NOMO-1 (cell line): Measurements from ENCODE around the gene PER3.

ENCODE experiments used
- DNase-seq, 2 experiments: peaks; one replicate each; lab custom pipeline; 2025; ENCODE audit not compliant: unreplicated experiment in 2 of 2; lab: John Stamatoyannopoulos, UW

PER3 gene

GRCh38 chr1:7868070-7868780 lies 84.1 kb downstream of the PER3 start:
- no peak for DNase-seq

- no peak for DNase-seq
These were observed 85.2 kb downstream of the PER3 start for GRCh38 chr1:7869136-7869920.

GRCh38 chr1:7871136-7871535 lies 87.0 kb downstream of the PER3 start:
- DNase-seq, result no peak

DNA sequence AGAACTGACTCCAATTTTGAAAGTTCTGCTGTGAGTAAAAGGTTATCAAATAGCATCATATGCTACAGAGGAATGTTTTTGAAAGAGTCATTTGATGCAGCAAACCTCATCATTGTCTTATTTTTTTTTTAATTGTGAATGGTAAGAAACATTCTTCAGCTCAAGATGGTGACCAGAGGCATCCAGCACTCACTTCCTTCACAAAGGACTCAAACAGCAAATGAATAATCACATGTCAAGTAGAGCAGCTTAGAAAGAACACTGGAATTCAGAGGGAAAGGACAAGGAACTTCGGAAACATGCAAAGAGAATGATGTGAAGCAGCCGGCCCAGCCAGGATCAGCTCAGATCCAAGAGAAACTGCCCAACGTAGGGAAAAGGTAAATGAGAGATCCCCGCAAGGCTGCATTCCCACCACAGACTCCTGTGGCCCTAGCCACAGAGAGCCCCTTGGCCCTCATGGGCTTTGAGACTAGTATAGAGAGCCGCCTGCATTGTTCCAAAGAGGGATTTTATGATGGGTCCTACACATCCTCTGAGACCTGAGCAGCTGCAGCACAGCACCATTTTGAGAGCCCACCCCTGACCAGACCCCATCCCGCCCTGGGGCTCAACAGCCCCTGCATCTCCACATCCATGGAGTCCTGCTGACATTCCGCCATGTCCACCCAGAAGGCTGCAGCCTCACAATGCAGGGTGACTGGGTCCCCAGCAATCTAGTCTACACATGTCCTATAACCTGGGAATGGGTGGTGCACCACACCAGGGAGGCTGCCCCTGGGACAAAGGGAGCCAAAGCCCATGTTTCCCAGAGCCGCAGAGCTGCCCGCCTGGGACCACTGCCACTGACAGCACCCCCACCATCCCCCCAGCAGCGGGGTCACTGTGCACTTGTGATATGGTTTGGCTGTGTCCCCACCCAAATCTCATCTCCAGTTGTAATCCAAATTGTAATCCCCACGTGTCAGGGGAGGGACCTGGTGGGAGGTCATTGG lies 90.0 kb downstream of the PER3 start:
- DNase-seq, result no peak

GRCh38 chr1:7878027-7878426 lies 93.9 kb downstream of the PER3 start:
- DNase-seq, result no peak

- no peak for DNase-seq
These were observed 95.1 kb downstream of the PER3 start for GRCh38 chr1:7879228-7879627.

DNA sequence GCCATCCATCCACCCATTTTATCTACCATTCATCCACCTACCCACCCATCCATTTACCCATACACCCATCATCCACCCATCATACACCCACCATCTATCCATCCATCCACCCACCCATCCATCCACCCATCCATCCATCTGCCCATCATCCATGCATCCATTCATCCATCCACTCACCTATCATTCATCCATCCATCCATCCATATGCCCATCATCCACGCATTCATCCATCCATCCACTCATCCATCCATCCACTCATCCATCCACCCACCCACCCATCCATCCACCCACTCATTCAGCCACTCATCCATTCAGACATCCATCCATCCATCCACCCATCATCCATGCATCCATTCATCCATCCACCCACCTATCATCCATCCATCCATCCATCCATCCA lies 100.7 kb downstream of the PER3 start:
- DNase-seq, result no peak

GRCh38 chr1:7885513-7886404 lies 101.7 kb downstream of the PER3 start:
- no peak for DNase-seq

DNA sequence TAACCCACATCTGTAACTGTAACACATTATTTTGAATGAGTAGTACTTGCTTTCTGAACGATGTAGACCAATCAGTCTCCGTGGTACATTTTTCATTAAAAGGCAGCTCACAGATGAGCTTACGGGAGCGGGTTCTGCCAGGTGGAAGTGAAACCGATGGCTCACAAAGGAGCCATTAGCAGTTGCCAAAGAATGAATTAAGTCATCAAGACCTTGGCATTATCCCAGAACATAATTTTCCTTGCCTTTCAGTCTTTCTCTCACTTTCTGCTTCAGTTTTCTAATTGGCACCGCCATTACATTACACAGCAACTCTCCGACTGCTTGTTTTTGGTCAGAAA lies 102.3 kb downstream of the PER3 start:
- peak; percentile 76 to 85 for DNase-seq

DNA sequence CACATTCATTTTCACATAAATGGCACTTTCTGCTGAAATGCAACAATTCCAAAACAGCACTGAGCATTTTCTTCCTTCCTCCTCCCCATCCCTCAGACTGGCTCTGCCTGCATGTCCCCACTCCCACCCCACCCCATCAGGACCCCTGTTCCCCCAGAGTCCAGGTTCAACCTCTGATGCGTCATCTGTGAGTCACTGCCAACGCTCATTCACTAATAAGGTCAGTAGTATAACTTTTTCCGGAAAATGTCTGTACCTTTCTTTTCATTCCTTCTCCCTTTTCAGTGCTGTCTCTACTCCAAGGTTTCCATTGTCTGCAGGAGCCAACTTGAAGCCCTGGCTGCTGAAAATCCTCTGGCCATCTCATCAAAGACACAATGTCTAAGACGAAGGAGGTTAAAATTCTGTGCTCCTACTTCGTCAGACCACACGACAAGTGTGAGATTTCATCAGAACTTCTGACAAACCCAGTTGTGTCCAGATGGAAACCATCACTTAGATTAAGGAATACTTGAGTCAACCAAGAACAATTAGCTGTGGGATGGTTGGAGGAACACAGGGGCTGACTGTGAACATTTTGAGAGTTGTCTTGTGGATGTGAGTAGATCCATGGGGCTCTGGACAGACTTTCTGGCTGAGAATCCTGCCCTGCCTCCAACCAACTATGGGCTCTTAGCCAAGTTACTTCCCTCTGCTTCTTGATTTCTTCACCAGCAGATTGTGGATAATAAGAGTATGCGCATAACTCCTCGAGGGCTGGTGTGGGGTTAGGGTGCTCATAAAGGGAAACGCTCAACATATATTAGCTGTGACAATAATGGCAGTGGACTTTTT lies 104.4 kb downstream of the PER3 start:
- DNase-seq, result no peak

- DNase-seq, result no peak
These were observed 106.8 kb downstream of the PER3 start for GRCh38 chr1:7890853-7891252.

DNA sequence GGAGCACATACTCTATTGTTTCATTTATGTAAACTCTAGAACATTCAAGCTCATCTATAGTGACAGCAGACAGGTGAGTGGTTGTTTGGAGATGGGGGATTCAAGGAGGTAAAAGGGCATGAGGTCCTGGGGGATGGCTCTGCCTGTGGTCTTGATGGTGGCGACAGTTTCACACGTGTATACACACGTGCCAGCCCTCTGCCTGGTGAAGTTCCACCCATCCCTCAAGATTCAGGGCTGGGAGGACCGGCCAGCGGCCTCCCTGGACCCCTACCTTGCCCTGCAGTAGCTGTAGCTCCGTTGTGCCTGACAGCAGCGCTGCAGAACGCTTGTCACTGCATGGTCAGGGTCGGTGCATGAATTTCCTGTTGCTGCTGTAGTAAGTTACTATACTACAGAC lies 107.7 kb downstream of the PER3 start:
- no peak for DNase-seq

DNA sequence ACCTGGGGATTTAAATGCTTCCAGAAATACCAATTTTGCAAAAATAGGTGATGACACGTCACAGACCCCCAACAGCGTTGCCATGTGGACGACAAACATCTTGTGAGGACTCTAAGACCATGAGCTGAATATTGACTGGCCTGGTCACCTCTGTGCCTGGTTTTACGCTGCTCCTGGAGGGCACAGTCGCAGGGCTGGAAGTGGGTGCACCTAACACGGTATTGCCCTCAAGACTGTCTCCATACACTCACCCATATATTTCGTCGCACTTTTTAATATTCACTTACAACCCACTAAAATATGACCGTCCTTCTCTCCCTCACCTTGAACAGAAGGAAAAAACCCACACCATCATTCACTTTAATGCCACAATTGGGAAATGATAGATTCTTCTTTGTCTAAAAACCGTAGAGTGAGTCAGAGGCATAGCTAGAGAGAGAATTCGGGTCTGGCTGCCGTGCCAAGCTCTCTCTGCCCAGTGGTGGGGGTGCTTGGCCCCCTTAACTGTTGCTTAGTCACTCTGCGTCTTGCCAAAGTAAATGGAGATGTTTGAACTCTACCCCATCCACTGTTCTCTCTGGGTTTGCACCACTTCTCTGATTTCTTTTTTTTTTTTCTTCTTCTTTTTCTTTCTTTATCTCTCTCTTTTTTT lies 109.6 kb downstream of the PER3 start:
- no peak for DNase-seq
